ENCODE measurements around the gene CHCHD6.

The CHCHD6 gene

GRCh38 chr3:126693921-126694320 lies 10.1 kb upstream of the CHCHD6 start:
- Histone ChIP-seq H3K9me3 (ENCODE audit: insufficient read depth, low read length, severe bottlenecking) (no peaks in the 10 kb centered on the region), H3K27ac (ENCODE audit: low read length) (no peak overlapping the region), H3K4me3 (ENCODE audit: low read depth in 1 of 2, low read length in 2 of 2) (no peak overlapping the region), H3K79me2 (ENCODE audit: insufficient read depth, low read length) (no peaks in the 10 kb centered on the region), H4K20me1 (ENCODE audit: insufficient read depth, low read length) (no peaks in the 10 kb centered on the region), H3K4me1 (ENCODE audit: insufficient read depth, low read length) (no peaks in the 10 kb centered on the region), H3K36me3 (ENCODE audit: insufficient read depth, low read length) (no peaks in the 10 kb centered on the region), H2AFZ (ENCODE audit: low read depth, low read length) (no peak overlapping the region), H3K4me2 (ENCODE audit: insufficient read depth, low read length) (no peak overlapping the region), H3K27me3 (ENCODE audit: insufficient read depth, low read length, poor library complexity) (peaks cover 5% of the 10 kb centered on the region), H3K9ac (ENCODE audit: low read depth, low read length) (no peak overlapping the region)
- TF ChIP-seq, protein P1, sequence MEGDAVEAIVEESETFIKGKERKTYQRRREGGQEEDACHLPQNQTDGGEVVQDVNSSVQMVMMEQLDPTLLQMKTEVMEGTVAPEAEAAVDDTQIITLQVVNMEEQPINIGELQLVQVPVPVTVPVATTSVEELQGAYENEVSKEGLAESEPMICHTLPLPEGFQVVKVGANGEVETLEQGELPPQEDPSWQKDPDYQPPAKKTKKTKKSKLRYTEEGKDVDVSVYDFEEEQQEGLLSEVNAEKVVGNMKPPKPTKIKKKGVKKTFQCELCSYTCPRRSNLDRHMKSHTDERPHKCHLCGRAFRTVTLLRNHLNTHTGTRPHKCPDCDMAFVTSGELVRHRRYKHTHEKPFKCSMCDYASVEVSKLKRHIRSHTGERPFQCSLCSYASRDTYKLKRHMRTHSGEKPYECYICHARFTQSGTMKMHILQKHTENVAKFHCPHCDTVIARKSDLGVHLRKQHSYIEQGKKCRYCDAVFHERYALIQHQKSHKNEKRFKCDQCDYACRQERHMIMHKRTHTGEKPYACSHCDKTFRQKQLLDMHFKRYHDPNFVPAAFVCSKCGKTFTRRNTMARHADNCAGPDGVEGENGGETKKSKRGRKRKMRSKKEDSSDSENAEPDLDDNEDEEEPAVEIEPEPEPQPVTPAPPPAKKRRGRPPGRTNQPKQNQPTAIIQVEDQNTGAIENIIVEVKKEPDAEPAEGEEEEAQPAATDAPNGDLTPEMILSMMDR (IDR thresholded peaks at IDR 0.05; ENCODE audit: borderline replicate concordance, extremely low read depth, low read length, poor library complexity, severe bottlenecking): no peak
- no peak for TF ChIP-seq EZH2 (IDR thresholded peaks at IDR 0.05; ENCODE audit: borderline replicate concordance, low read depth, low read length, severe bottlenecking)
- no peak for ATAC-seq (ENCODE audit: insufficient read depth, low read depth)
- DNase-seq: no peak

GRCh38 chr3:126696701-126697267 lies 7.3 kb upstream of the CHCHD6 start:
- no peaks in the 10 kb centered on the region for H3K9me3 ChIP-seq (ENCODE audit: insufficient read depth, low read length, severe bottlenecking)
- ATAC-seq (ENCODE audit: insufficient read depth, low read depth) (no peak), DNase-seq (no peak)
- H3K4me3 ChIP-seq (ENCODE audit: low read depth in 1 of 2, low read length in 2 of 2): no peak overlapping the region
- no peak overlapping the region for H2AFZ ChIP-seq (ENCODE audit: low read depth, low read length)
- TF ChIP-seq, protein P1 (IDR thresholded peaks at IDR 0.05; ENCODE audit: borderline replicate concordance, extremely low read depth, low read length, poor library complexity, severe bottlenecking): no peak
- TF ChIP-seq EZH2 (IDR thresholded peaks at IDR 0.05; ENCODE audit: borderline replicate concordance, low read depth, low read length, severe bottlenecking): no peak
- no peaks in the 10 kb centered on the region for H3K79me2 ChIP-seq (ENCODE audit: insufficient read depth, low read length)
- no peaks in the 10 kb centered on the region for H3K36me3 ChIP-seq (ENCODE audit: insufficient read depth, low read length)
- H3K4me2 ChIP-seq (ENCODE audit: insufficient read depth, low read length): no peak overlapping the region
- peaks cover 5% of the 10 kb centered on the region for H3K27me3 ChIP-seq (ENCODE audit: insufficient read depth, low read length, poor library complexity)
- H3K4me1 ChIP-seq (ENCODE audit: insufficient read depth, low read length): no peaks in the 10 kb centered on the region
- no peak overlapping the region for H3K9ac ChIP-seq (ENCODE audit: low read depth, low read length)
- H4K20me1 ChIP-seq (ENCODE audit: insufficient read depth, low read length): no peaks in the 10 kb centered on the region
- no peak overlapping the region for H3K27ac ChIP-seq (ENCODE audit: low read length)

DNA sequence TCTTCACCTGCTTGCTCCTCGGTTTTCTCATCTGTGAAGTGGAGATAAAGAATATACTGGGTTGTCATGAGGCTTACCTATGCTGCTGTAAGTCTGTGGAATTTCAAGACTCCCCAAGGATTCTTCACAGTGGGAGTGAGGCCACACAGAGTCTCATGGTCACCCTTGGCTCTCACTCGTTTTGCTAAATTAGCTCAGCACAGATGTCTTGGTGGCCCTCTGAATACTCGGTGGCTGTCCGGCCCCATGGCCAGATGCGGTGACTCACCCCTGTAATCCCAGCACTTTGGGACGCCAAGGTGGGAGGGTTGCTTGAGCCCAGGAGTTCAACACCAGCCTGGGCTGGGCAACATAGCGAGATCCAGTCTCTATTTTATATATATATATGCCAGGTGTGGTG lies 5.0 kb upstream of the CHCHD6 start:
- no peak overlapping the region for H3K4me2 ChIP-seq (ENCODE audit: insufficient read depth, low read length)
- TF ChIP-seq EZH2 (IDR thresholded peaks at IDR 0.05; ENCODE audit: borderline replicate concordance, low read depth, low read length, severe bottlenecking): no peak
- TF ChIP-seq, protein P1 (IDR thresholded peaks at IDR 0.05; ENCODE audit: borderline replicate concordance, extremely low read depth, low read length, poor library complexity, severe bottlenecking): no peak
- H3K36me3 ChIP-seq (ENCODE audit: insufficient read depth, low read length): no peaks in the 10 kb centered on the region
- H3K27ac ChIP-seq (ENCODE audit: low read length): no peak overlapping the region
- no peaks in the 10 kb centered on the region for H3K9me3 ChIP-seq (ENCODE audit: insufficient read depth, low read length, severe bottlenecking)
- H3K9ac ChIP-seq (ENCODE audit: low read depth, low read length): no peak overlapping the region
- DNase-seq (no peak), ATAC-seq (ENCODE audit: insufficient read depth, low read depth) (no peak)
- no peak overlapping the region for H2AFZ ChIP-seq (ENCODE audit: low read depth, low read length)
- H3K4me1 ChIP-seq (ENCODE audit: insufficient read depth, low read length): peaks cover 12% of the 10 kb centered on the region
- peaks cover 5% of the 10 kb centered on the region for H3K27me3 ChIP-seq (ENCODE audit: insufficient read depth, low read length, poor library complexity)
- no peaks in the 10 kb centered on the region for H3K79me2 ChIP-seq (ENCODE audit: insufficient read depth, low read length)
- H4K20me1 ChIP-seq (ENCODE audit: insufficient read depth, low read length): no peaks in the 10 kb centered on the region
- no peak overlapping the region for H3K4me3 ChIP-seq (ENCODE audit: low read depth in 1 of 2, low read length in 2 of 2)

Measured in DND-41 (cell line).